ENCODE data around the gene ANKDD1A.

The ANKDD1A gene

DNA sequence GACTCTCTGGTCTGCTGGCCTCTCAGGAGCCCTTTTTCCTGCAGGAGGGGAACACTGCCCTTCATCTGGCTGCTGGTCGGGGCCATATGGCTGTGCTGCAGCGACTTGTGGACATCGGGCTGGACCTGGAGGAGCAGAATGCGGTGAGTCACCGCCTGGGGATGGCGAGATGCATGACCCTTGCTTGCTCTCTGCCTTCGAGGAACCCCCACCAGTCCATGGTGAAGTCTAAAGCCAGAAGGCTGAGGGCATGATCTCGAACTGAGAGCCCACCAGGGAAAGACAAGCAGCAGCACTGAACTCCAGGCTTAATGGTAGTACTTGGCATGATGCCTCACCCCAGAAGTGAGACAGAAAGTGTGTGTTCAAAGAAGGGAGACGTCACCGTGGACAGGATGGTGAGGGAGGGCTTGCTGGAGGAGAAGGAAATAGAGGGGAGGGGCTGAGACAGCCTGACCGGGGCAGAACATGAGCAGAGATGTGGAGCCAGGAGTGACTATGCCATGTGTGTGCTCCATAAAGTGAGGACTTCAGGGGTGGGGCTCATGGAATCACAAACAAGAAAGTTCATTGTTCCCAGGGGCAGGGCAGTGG lies 19.2 kb downstream of the ANKDD1A start:
- H3K79me1 ChIP-seq (ENCODE audit: low read length) = no peaks in the 10 kb centered on the region
- no peak overlapping the region for H2AK5ac ChIP-seq (ENCODE audit: low read length)
- H3K9me3 ChIP-seq (ENCODE audit: insufficient read depth, low read depth, low read length) = peaks cover 5% of the 10 kb centered on the region
- H3K4ac ChIP-seq (ENCODE audit: low read depth, low read length) = no peak overlapping the region
- H2BK12ac ChIP-seq (ENCODE audit: low read length) = no peak overlapping the region
- no peaks in the 10 kb centered on the region for H3K36me3 ChIP-seq (ENCODE audit: control insufficient read depth in 1 of 2, insufficient read depth in 2 of 2, low read length in 2 of 2)
- WGBS (ENCODE audit: extremely low coverage, insufficient coverage, insufficient read length) = no CpG with 5 or more reads among the region's 11 CpGs
- H3K27ac ChIP-seq (ENCODE audit: low read depth, low read length) = no peak overlapping the region
- no peak overlapping the region for H4K8ac ChIP-seq (ENCODE audit: low read depth, low read length)
- H3K27me3 ChIP-seq (ENCODE audit: insufficient read depth, low read length) = no peaks in the 10 kb centered on the region
- H2BK120ac ChIP-seq (ENCODE audit: insufficient read depth, low read length, poor library complexity) = no peak overlapping the region
- H3K23ac ChIP-seq (ENCODE audit: low read length) = no peak overlapping the region
- H3K4me1 ChIP-seq (ENCODE audit: control insufficient read depth in 1 of 2, insufficient read depth in 2 of 2, low read length in 2 of 2) = peaks cover 0 to 4% of the 10 kb centered on the region in 2 experiments
- no peak overlapping the region for H4K12ac ChIP-seq (ENCODE audit: low read depth, low read length)
- H3K14ac ChIP-seq (ENCODE audit: low read length) = no peak overlapping the region
- H3K18ac ChIP-seq (ENCODE audit: low read length) = no peak overlapping the region
- H3K4me2 ChIP-seq (ENCODE audit: low read length) = no peak overlapping the region
- H3K9ac ChIP-seq (ENCODE audit: low read length) = no peak overlapping the region
- DNase-seq = no peak
- no peak overlapping the region for H2AFZ ChIP-seq (ENCODE audit: insufficient read depth, low read length, poor library complexity)
- H3K79me2 ChIP-seq (ENCODE audit: control insufficient read depth, insufficient read depth, low read length, poor library complexity) = no peaks in the 10 kb centered on the region
- H3K4me3 ChIP-seq (ENCODE audit: low read depth, low read length) = peak overlapping the region; percentile 14
- no peak overlapping the region for H2BK5ac ChIP-seq (ENCODE audit: low read depth, low read length, poor library complexity)
- no peak overlapping the region for H4K91ac ChIP-seq (ENCODE audit: low read depth, low read length)

DNA sequence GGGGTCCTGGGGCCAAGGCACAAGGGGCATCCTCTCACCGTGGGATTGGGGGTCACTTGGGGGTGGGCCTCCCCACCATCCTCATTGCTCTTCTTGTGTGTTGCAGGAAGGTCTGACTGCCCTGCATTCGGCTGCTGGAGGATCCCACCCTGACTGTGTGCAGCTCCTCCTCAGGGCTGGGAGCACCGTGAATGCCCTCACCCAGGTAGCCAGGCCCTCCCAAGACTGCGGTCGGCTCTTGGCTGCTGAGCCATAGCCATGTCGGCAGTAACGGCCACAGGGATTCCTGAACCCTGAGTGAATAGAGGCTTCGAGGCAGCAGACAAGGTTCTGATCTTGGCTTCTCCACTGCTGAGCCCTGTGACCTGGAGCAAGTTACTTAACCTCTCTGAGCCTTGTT lies 19.7 kb downstream of the ANKDD1A start:
- Histone ChIP-seq H3K36me3 (ENCODE audit: control insufficient read depth in 1 of 2, insufficient read depth in 2 of 2, low read length in 2 of 2) (no peaks in the 10 kb centered on the region), H4K8ac (ENCODE audit: low read depth, low read length) (no peak overlapping the region), H3K9me3 (ENCODE audit: insufficient read depth, low read depth, low read length) (peaks cover 5% of the 10 kb centered on the region), H3K27ac (ENCODE audit: low read depth, low read length) (no peak overlapping the region), H3K4ac (ENCODE audit: low read depth, low read length) (no peak overlapping the region), H4K12ac (ENCODE audit: low read depth, low read length) (no peak overlapping the region), H2BK12ac (ENCODE audit: low read length) (no peak overlapping the region), H3K23ac (ENCODE audit: low read length) (no peak overlapping the region), H3K4me2 (ENCODE audit: low read length) (no peak overlapping the region), H3K14ac (ENCODE audit: low read length) (no peak overlapping the region), H2BK120ac (ENCODE audit: insufficient read depth, low read length, poor library complexity) (no peak overlapping the region), H3K27me3 (ENCODE audit: insufficient read depth, low read length) (no peaks in the 10 kb centered on the region), H3K79me1 (ENCODE audit: low read length) (no peaks in the 10 kb centered on the region), H4K91ac (ENCODE audit: low read depth, low read length) (no peak overlapping the region), H2AK5ac (ENCODE audit: low read length) (no peak overlapping the region), H2AFZ (ENCODE audit: insufficient read depth, low read length, poor library complexity) (no peak overlapping the region), H3K9ac (ENCODE audit: low read length) (no peak overlapping the region), H3K4me3 (ENCODE audit: low read depth, low read length) (peak overlapping the region; percentile 14), H3K4me1 (ENCODE audit: control insufficient read depth in 1 of 2, insufficient read depth in 2 of 2, low read length in 2 of 2) (peaks cover 0 to 4% of the 10 kb centered on the region in 2 experiments), H3K18ac (ENCODE audit: low read length) (no peak overlapping the region), H3K79me2 (ENCODE audit: control insufficient read depth, insufficient read depth, low read length, poor library complexity) (no peaks in the 10 kb centered on the region), H2BK5ac (ENCODE audit: low read depth, low read length, poor library complexity) (no peak overlapping the region)
- DNase-seq = no peak
- no CpG with 5 or more reads among the region's 8 CpGs for WGBS (ENCODE audit: extremely low coverage, insufficient coverage, insufficient read length)

DNA sequence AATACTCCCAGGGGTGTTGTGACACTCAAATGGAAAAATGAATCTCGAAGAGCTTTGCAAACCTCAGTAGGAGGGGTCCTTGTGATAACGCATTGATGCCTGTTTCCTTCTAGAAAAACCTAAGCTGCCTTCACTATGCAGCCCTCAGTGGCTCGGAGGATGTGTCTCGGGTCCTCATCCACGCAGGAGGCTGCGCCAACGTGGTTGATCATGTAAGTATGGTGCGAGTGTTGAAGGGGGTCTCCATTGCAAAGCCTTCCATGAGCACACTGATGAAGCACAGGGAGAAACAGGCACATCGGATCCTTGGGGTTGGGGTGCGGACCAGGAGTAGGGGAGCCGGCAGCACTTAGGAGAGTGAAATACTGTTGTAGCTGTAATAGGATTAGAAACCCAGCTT lies 22.3 kb downstream of the ANKDD1A start:
- H3K79me2 ChIP-seq (ENCODE audit: control insufficient read depth, insufficient read depth, low read length, poor library complexity) = no peaks in the 10 kb centered on the region
- no CpG with 5 or more reads among the region's 11 CpGs for WGBS (ENCODE audit: extremely low coverage, insufficient coverage, insufficient read length)
- H3K9ac ChIP-seq (ENCODE audit: low read length) = no peak overlapping the region
- H3K4me2 ChIP-seq (ENCODE audit: low read length) = no peak overlapping the region
- no peak overlapping the region for H3K23ac ChIP-seq (ENCODE audit: low read length)
- H2BK120ac ChIP-seq (ENCODE audit: insufficient read depth, low read length, poor library complexity) = no peak overlapping the region
- no peak for DNase-seq
- no peak overlapping the region for H2AFZ ChIP-seq (ENCODE audit: insufficient read depth, low read length, poor library complexity)
- H4K8ac ChIP-seq (ENCODE audit: low read depth, low read length) = no peak overlapping the region
- H3K79me1 ChIP-seq (ENCODE audit: low read length) = no peaks in the 10 kb centered on the region
- H3K27me3 ChIP-seq (ENCODE audit: insufficient read depth, low read length) = no peaks in the 10 kb centered on the region
- no peak overlapping the region for H4K91ac ChIP-seq (ENCODE audit: low read depth, low read length)
- no peak overlapping the region for H3K27ac ChIP-seq (ENCODE audit: low read depth, low read length)
- no peak overlapping the region for H2BK12ac ChIP-seq (ENCODE audit: low read length)
- H3K14ac ChIP-seq (ENCODE audit: low read length) = no peak overlapping the region
- H3K9me3 ChIP-seq (ENCODE audit: insufficient read depth, low read depth, low read length) = peaks cover 5% of the 10 kb centered on the region
- no peaks in the 10 kb centered on the region for H3K36me3 ChIP-seq (ENCODE audit: control insufficient read depth in 1 of 2, insufficient read depth in 2 of 2, low read length in 2 of 2)
- H3K4me1 ChIP-seq (ENCODE audit: control insufficient read depth in 1 of 2, insufficient read depth in 2 of 2, low read length in 2 of 2) = peaks cover 0 to 4% of the 10 kb centered on the region in 2 experiments
- H3K4ac ChIP-seq (ENCODE audit: low read depth, low read length) = no peak overlapping the region
- H3K4me3 ChIP-seq (ENCODE audit: low read depth, low read length) = no peak overlapping the region
- no peak overlapping the region for H2BK5ac ChIP-seq (ENCODE audit: low read depth, low read length, poor library complexity)
- no peak overlapping the region for H2AK5ac ChIP-seq (ENCODE audit: low read length)
- H4K12ac ChIP-seq (ENCODE audit: low read depth, low read length) = no peak overlapping the region
- H3K18ac ChIP-seq (ENCODE audit: low read length) = no peak overlapping the region

DNA sequence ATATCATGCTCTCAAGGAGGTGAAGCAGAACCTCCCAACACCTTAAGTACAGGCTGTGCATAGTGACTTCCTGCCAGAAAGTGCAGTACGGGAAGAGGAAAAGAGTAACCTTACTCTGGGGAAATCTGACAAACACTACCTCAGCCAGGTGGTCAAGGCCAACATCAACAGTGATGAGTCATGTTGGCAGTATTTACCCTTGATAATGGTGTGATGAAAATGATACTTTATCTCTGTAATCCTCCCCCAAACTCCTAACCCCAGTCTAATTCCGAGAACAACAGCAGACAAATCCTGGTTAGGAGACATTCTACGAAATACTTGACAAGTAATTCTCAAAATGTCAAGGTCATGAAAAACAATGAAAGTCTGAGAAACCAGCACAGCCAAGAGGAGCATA lies 26.5 kb downstream of the ANKDD1A start:
- Histone ChIP-seq H3K14ac (ENCODE audit: low read length) (no peak overlapping the region), H2AK5ac (ENCODE audit: low read length) (no peak overlapping the region), H3K4me1 (ENCODE audit: control insufficient read depth in 1 of 2, insufficient read depth in 2 of 2, low read length in 2 of 2) (no peaks in the 10 kb centered on the region), H3K18ac (ENCODE audit: low read length) (no peak overlapping the region), H3K27me3 (ENCODE audit: insufficient read depth, low read length) (no peaks in the 10 kb centered on the region), H4K8ac (ENCODE audit: low read depth, low read length) (no peak overlapping the region), H2AFZ (ENCODE audit: insufficient read depth, low read length, poor library complexity) (no peak overlapping the region), H3K4ac (ENCODE audit: low read depth, low read length) (no peak overlapping the region), H3K4me3 (ENCODE audit: low read depth, low read length) (no peak overlapping the region), H3K79me2 (ENCODE audit: control insufficient read depth, insufficient read depth, low read length, poor library complexity) (no peaks in the 10 kb centered on the region), H3K79me1 (ENCODE audit: low read length) (no peaks in the 10 kb centered on the region), H2BK12ac (ENCODE audit: low read length) (no peak overlapping the region), H2BK5ac (ENCODE audit: low read depth, low read length, poor library complexity) (no peak overlapping the region), H3K9me3 (ENCODE audit: insufficient read depth, low read depth, low read length) (peaks cover 2% of the 10 kb centered on the region), H2BK120ac (ENCODE audit: insufficient read depth, low read length, poor library complexity) (no peak overlapping the region), H3K36me3 (ENCODE audit: control insufficient read depth in 1 of 2, insufficient read depth in 2 of 2, low read length in 2 of 2) (no peaks in the 10 kb centered on the region), H3K4me2 (ENCODE audit: low read length) (no peak overlapping the region), H3K23ac (ENCODE audit: low read length) (no peak overlapping the region), H4K91ac (ENCODE audit: low read depth, low read length) (no peak overlapping the region), H3K27ac (ENCODE audit: low read depth, low read length) (no peak overlapping the region), H4K12ac (ENCODE audit: low read depth, low read length) (no peak overlapping the region), H3K9ac (ENCODE audit: low read length) (no peak overlapping the region)
- peak in 1 of 2 donors; percentile 28 for DNase-seq
- WGBS (ENCODE audit: extremely low coverage, insufficient coverage, insufficient read length) = no CpG with 5 or more reads among the region's 3 CpGs
